Lung microvascular endothelial cell (primary cell): ENCODE measurements around the gene VAV3. TPM values are rescaled to one million over a fixed set of nuclear protein-coding genes. Genes with fewer than 3 reads are reported as not detected.

Experiments
- DNase-seq, 2 donors: peaks; one replicate each; pipeline versions ENCODE4 v3.0.0 to v3.0.0-alpha.2; 2010; ENCODE audit warnings: low read depth in 2 of 2
- total RNA-seq: library from RNA; depleted of rRNA; stranded (reverse); fragments of >200 nt; gene quantifications from 2 replicates; pipeline ENCODE4 v1.2.1, GENCODE V29; 2014

The VAV3 gene
- total RNA-seq, 1 donor from 2014 or later = 59.1 TPM

GRCh38 chr1:107687849-107688753, 276.9 kb downstream of the VAV3 start:
- peak in 1 of 2 donors; percentile 34 for DNase-seq

GRCh38 chr1:107683683-107684082, 281.3 kb downstream of the VAV3 start:
- DNase-seq = no peak

DNA sequence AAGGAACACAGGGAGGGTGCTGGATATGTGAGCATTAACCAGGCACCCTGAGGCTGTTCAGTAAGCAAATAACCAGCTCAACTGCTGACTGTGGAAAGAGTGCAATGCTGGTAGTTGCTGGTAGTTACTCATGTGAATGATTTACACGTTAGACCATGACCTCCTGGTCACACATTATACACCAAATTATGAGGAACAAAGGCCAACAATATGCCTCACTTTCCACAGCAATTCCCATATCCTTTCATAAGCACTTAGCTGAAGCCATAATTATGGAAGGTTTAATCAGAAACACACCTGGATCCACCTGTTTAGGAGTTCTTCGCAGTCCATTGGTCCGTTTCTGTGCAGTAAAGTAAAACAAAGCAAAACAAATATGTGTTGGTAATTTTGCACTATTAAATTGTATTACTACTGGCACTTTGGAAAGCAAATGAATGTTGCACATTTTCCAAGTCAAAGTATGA, 281.8 kb downstream of the VAV3 start:
- DNase-seq = no peak

DNA sequence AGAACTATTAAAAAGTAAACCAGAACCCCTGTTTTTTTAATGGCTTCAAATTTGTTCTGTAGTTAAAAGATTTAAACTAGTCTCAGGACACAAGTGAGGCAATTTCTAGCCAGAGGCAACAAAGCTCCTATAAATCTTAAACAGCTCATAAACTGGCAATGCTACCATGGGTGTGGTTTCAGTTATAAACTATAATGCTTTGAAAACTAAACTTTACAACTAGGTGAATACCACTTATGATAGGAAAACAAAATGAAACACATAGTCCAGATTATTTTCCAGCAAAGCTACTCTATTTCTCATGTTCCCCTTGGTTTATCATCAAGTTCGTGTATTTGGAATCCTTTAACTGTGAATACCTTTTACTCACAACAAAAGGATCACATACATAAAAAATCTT, 282.5 kb downstream of the VAV3 start:
- DNase-seq = no peak

GRCh38 chr1:107681001-107681479, 283.9 kb downstream of the VAV3 start:
- no peak for DNase-seq

GRCh38 chr1:107680579-107680985, 284.4 kb downstream of the VAV3 start:
- no peak for DNase-seq

GRCh38 chr1:107679411-107679953, 285.5 kb downstream of the VAV3 start:
- DNase-seq = no peak

GRCh38 chr1:107678993-107679392, 286.0 kb downstream of the VAV3 start:
- DNase-seq = no peak

- no peak for DNase-seq
Measured at GRCh38 chr1:107677697-107678096, 287.3 kb downstream of the VAV3 start.

DNA sequence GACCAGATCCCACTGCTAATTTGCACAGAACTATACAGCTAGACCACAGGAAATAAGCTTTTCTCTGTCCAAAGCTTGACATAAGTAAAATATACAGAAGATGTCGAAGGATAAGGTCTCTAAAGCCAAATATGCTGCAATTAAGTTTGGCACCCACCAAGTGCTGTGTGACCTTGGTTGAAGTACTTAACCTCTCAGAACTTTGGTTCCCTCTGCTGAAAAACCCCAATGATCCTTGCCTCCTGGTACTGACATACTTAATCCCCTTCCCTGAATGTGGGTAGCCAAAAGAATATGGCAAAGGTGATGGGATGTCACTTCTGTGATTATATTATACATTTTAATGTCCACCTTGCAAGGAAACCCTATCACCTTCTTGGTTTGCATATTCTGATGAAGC, 290.5 kb downstream of the VAV3 start:
- no peak for DNase-seq

GRCh38 chr1:107673006-107673405, 292.0 kb downstream of the VAV3 start:
- no peak for DNase-seq

- DNase-seq = no peak
Measured at GRCh38 chr1:107670397-107671040, 294.5 kb downstream of the VAV3 start.

DNA sequence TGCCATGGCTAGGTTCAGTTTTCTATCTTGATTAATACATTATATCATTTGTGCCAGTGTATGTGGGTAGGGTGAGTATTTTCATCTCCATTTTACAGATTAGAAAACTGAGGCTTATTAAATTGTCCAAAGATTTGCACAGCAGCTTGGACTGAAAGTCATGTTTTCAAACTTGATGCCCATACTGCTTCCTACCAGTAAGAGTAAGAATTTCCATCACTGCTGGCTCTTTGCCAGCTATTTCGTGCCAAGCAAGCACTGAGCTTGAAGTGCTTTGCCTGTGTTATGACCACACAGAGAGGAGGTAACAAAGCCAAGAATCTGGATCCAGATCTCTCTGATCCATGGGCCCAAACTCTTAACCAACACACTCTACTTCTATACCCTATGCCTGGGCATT, 295.0 kb downstream of the VAV3 start:
- peak; percentile 3 to 89 for DNase-seq

- no peak for DNase-seq
Measured at GRCh38 chr1:107668762-107669161, 296.2 kb downstream of the VAV3 start.

DNA sequence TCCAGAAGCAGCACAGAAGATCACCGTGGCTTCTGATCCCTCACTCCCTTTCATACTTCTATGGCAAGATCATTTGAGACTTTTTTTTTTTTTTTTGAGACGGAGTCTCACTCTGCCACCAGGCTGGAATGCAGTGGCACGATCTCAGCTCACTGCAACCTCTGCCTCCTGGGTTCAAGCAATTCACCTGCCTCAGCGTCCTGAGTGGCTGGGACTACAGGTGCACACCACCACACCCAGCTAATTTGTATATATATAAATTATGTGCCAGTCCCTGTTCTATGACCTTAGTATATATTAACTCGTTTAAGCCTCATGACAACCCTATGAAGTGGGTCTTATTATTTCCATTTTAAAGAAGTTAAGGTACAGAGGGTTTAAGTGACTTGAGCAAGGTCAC, 298.5 kb downstream of the VAV3 start:
- no peak for DNase-seq

DNA sequence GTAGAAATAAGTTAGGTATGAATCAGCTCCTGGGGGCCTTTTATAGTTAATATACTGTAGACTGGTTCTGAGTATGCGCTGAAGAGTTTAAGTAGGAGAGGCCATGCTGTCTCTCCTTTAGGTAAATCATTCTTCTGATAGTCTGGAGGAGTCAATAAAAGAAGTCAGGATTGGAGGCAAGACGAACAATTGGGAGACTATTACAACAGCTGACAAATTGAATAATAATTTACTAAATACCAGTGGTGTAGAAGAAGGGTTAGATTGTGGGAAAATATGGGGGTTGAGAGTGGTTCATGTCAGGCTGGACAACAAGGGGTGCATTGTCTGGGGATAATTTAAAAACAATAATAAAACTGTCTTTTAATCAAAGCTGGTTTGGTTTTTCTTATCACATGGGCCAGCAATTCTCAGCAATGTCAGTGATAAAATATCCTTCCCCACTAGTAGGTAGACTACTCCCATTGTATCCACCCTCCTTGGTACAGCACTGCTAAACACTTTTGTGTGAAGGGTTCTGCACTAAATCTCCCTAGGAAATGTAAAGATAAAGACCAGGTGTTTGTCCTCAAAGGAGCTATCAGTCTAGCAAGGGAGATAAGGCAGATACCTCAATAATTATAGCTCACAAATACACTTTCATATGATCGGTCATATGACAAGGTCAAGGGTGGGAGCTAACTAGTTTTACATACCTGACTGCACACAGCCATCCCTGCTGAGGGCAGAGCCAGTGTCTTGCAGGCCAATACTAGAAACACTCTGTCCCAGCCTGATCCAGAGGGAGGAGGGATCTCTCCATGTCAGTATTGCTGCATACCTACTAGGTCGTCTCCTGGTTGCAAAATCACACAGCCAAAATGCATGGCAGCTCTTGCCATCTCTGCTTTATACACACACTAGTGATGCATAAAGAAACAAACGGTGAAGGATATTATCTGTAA, 299.7 kb downstream of the VAV3 start:
- DNase-seq = no peak

DNA sequence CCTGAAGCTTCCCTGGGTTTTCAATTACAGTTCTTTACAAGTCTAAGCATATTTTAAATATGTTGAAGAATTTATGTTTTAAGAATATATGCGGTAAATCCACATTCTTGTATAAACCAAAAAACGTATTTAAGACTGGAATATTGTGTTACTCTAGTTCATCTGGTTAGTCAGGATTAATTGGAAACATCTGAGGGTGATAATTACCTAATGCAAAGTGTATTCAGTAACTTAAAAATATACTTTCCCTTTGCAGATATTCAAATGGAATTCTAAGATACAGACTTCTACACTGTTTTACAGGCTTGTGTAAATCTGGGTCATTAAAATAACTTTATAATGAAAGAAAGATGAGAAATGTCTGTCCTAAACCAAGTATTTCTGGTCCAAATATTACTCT, 302.0 kb downstream of the VAV3 start:
- DNase-seq = no peak

GRCh38 chr1:107661158-107661557, 303.8 kb downstream of the VAV3 start:
- DNase-seq = no peak

DNA sequence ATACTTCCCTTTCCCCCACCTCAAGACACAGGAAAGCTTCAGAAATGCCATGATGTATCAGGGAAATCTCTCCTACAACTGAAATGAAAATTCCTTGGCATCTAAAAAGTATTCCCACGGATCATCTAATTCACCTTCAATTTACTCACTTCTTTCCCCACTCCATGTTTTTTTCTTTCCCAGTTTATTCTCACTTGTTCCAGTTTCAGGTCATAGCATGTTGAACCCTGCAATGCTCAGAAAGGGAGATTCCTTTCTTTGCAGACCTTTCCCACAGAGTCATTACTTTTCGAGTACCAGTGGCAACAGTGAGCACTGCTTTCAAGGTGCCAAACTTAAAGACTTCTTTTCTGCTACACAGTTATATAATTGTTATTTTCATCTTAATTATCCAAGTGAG, 305.0 kb downstream of the VAV3 start:
- DNase-seq = no peak

- no peak for DNase-seq
Measured at GRCh38 chr1:107657356-107657755, 307.6 kb downstream of the VAV3 start.

- DNase-seq = no peak
Measured at GRCh38 chr1:107653765-107654164, 311.2 kb downstream of the VAV3 start.
